Measurements from ENCODE around the gene INSIG2.

INSIG2 gene

GRCh38 chr2:118118479-118118878 lies 30.2 kb downstream of the INSIG2 start:
- TF ChIP-seq REST (IDR thresholded peaks at IDR 0.05; ENCODE audit: low read depth): no peak
- no peak for TF ChIP-seq MAX (IDR thresholded peaks at IDR 0.05)
- TF ChIP-seq EP300 (IDR thresholded peaks at IDR 0.05; ENCODE audit: borderline replicate concordance): no peak
- TF ChIP-seq ZBTB7A (IDR thresholded peaks at IDR 0.05; ENCODE audit: low read depth): no peak
- TF ChIP-seq YY1 (IDR thresholded peaks at IDR 0.05; ENCODE audit: low read depth): no peak

- TF ChIP-seq FOXM1 (IDR thresholded peaks at IDR 0.05; ENCODE audit: borderline replicate concordance, low read depth) (no peak), NFIC (IDR thresholded peaks at IDR 0.05) (no peak), YY1 (IDR thresholded peaks at IDR 0.05; ENCODE audit: low read depth) (no peak), EP300 (IDR thresholded peaks at IDR 0.05; ENCODE audit: borderline replicate concordance) (no peak), REST (IDR thresholded peaks at IDR 0.05; ENCODE audit: low read depth) (no peak), MAX (IDR thresholded peaks at IDR 0.05) (no peak), RAD21 (IDR thresholded peaks at IDR 0.05; ENCODE audit: low read depth) (no peak), CREB1 (IDR thresholded peaks at IDR 0.05; ENCODE audit: low read depth) (no peak)
Measured at GRCh38 chr2:118119158-118119727, 31.0 kb downstream of the INSIG2 start.

GRCh38 chr2:118119761-118120400 lies 31.6 kb downstream of the INSIG2 start:
- TF ChIP-seq NFIC (IDR thresholded peaks at IDR 0.05): no peak
- TF ChIP-seq MAX (IDR thresholded peaks at IDR 0.05): no peak

- TF ChIP-seq EGR1 (IDR thresholded peaks at IDR 0.05) (no peak), CREB1 (IDR thresholded peaks at IDR 0.05; ENCODE audit: low read depth) (no peak), EP300 (IDR thresholded peaks at IDR 0.05; ENCODE audit: borderline replicate concordance) (no peak), CEBPB (IDR thresholded peaks at IDR 0.05) (no peak), RAD21 (IDR thresholded peaks at IDR 0.05; ENCODE audit: low read depth) (no peak)
Measured at GRCh38 chr2:118120401-118120780, 32.1 kb downstream of the INSIG2 start.

- no peak for TF ChIP-seq TAF1 (IDR thresholded peaks at IDR 0.05; ENCODE audit: low read depth)
- TF ChIP-seq ZBTB7A (IDR thresholded peaks at IDR 0.05; ENCODE audit: low read depth): no peak
Measured at GRCh38 chr2:118121101-118121500, 32.8 kb downstream of the INSIG2 start.

- no peak for TF ChIP-seq RAD21 (IDR thresholded peaks at IDR 0.05; ENCODE audit: low read depth)
Measured at GRCh38 chr2:118121986-118122524, 33.8 kb downstream of the INSIG2 start.

- TF ChIP-seq REST (IDR thresholded peaks at IDR 0.05; ENCODE audit: low read depth) (no peak), CREB1 (IDR thresholded peaks at IDR 0.05; ENCODE audit: low read depth) (no peak), USF1 (IDR thresholded peaks at IDR 0.05) (no peak), NFIC (IDR thresholded peaks at IDR 0.05) (no peak), ZBTB7A (IDR thresholded peaks at IDR 0.05; ENCODE audit: low read depth) (no peak), TAF1 (IDR thresholded peaks at IDR 0.05; ENCODE audit: low read depth) (no peak), EP300 (IDR thresholded peaks at IDR 0.05; ENCODE audit: borderline replicate concordance) (no peak), CEBPB (IDR thresholded peaks at IDR 0.05) (no peak), EGR1 (IDR thresholded peaks at IDR 0.05) (no peak), FOXM1 (IDR thresholded peaks at IDR 0.05; ENCODE audit: borderline replicate concordance, low read depth) (no peak)
Measured at GRCh38 chr2:118122594-118123281, 34.5 kb downstream of the INSIG2 start.

Measured in Ishikawa (cell line).